ENCODE results near the gene RNF148.
"Not testable (repeated sequence)": the region's sequence is repeated elsewhere in the genome, so short reads cannot be mapped to it uniquely, and the experiment has no call there.

Gene RNF148

DNA sequence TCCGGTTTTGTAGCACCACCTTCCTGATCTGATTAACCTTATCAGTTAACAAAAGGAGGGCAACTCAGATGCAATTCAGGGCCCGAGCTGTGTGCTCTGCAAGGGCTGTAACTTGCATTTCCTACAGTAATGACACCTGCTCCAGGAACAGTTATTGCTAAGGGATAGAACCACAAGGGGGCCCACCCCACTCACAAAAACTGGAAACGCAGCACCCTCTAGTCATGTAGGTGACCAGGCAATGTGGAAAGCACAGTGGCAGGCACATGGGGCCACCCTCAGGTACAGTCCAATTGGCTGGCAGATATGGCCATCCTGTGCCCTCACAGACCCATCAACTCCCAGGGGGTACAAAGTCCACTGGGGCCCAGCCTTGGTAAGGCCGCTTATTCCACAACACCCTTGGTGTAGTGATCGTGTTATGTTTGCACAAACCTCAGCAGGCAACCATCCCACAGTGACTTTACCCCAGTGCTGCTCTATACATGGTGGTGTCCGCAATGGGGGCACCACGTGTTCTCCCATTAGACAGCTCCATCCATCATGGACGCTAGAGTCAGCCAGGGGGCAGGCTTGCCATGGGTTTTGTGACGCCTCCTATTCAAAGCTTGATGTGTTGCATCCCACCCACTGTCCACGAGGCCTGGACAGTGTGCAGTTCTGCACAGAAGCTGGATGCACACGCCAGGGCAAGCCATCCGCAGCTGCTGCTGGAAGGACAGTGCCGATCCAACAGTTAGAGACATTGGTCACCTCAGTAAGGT is 13.2 kb downstream of the RNF148 start:
- DNase-seq, result no peak

DNA sequence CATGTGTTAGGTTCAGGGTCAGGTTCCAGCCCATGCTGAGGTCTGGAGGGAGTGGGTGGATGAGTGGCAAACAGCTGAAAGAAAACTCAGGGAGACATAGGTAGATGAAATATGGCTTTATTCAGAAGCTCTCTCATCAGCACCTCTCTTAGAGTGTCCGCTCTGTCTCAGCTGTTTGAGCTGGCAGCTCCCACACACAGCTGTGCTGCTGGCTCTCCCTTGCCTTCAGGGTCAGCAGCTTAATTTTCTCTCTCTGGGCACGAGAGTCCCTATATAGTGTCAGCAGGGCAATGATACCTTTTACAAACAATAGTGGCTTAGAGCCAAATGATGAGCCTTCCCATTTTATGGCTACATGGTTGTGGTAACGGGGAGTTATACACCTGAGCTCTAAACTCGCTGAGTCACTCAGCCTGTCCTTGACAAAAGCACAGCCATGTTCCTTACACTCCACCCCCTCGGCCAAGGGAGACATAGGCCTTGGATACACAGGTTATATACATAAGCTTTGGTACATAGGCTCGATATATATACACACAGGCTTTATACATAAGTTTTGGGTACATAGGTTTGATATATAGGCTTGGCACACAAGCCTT is 14.2 kb downstream of the RNF148 start:
- no peak for DNase-seq

DNA sequence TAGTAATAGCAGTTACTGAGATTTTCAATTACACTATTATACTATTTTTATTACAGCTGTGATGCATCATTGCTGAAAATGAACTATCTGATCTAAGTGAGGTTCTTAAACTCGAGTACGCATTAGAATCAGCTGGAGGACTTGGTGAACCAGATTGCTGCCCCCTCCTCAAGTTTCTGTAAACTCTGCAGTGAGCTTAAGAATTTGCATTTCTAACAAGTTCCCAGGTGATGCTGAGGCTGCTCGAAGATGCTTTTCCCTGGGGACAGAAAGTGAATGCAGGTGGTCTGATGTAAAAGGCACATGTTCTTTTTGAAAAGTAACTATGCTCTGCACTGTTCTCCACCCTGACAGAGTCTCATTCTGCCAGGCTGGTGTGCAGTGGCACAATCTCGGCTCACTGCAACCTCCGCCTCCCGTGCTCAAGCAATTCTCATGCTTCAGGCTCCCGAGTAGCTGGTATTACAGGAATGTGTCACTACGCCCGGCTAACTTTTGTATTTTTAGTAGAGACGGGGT is 16.3 kb downstream of the RNF148 start:
- no peak for DNase-seq

DNA sequence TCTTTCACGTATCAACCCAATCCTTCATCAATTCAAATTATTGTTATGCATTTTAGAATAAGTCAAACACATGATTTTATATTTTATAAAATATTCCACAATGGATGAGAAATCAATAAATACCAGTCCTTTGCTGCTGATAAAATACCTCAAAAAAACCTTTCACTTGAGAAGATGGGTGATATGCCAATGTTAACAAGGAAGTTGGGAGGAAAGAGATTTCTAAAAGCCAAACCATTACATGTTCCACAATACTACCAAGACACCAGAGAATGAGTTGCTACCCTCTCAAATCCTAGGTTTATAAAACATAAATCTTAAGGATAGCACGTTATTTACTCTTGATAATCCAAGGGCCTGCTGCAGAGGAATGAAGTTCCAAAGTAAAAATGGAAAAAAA is 18.2 kb downstream of the RNF148 start:
- no peak for DNase-seq

DNA sequence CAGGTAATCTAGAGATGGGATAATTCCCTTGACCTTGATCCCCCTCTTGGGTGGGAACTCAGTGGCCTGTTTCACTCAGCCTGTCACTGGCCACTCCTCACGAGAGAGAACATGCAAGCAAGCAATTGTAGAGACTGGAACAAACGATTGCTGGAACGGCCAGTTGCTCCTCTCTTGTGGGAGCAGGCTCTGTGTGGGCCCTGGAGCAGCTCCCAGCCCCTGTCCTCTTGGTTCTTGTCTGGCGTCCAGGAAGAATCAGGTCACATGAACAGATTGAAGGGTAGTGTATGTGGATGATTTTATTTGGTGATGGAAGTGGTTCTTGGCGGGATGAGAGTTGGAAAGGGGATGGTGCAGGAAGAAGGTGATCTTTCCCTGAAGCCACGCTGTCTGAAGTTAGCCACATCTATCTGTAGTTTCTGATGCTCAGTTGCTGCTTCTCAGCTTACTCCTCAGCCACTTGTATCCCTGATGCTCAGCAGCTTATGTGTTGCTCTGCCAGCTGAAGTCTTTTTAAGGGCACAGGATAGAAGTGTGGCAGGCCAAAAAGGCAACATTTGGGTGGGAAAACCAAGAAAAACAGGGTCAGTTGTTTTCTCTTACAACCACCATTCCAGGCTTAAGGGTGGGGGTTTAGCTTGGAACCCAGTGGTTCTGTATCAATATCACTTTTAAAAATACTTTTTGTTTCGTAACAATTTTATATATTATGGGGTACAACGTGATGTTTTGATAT is 19.7 kb downstream of the RNF148 start:
- DNase-seq, result no peak

DNA sequence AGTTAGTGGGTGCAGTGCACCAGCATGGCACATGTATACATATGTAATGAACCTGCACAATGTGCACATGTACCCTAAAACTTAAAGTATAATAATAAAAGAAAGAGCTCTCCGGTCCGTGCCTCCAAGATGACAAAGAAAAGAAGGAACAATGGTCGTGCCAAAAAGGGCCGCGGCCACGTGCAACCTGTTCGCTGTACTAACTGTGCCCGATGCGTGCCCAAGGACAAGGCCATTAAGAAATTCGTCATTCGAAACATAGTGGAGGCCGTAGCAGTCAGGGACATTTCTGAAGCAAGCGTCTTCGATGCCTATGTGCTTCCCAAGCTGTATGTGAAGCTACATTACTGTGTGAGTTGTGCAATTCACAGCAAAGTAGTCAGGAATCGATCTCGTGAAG is 21.5 kb downstream of the RNF148 start:
- not testable (repeated sequence) for DNase-seq

DNA sequence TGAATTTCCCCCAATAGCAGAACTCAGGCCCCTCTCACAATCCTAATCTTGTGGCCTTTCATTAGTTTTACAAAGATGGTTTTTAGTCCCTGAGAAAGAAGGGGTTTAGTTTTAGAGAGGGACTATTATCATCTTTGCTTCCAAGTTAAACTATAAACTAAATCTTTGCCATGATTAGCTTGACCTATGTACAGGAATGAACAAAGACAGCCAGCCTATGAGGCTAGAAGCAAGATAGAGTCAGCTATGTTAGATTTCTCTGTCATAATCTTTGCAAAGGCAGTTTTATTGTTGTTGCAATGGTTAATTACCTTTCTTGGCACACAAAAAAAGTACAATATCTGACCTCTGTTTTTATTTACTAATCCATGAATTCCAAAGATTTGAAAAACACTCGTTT is 22.9 kb downstream of the RNF148 start:
- DNase-seq, result no peak

DNA sequence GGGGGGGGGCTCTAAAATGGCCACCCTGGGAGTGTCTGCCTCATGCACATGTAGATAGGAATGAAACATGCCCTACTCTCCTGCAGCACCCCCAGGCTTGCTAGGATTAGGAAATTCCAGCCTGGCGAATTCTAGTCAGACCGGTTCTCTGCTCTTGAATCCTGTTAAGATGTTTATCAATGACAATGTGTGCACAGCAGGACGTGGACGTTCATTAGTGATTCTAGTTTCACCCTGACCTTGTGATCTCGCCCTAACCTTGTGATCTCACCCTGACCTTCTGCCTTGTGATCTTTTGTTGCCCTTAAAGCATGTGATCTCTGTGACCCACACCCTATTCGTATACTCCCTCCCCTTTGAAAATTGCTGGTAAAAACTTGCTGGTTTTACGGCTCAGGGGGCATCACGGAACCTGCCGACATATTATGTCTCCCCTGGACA is 23.4 kb downstream of the RNF148 start:
- not testable (repeated sequence) for DNase-seq

DNA sequence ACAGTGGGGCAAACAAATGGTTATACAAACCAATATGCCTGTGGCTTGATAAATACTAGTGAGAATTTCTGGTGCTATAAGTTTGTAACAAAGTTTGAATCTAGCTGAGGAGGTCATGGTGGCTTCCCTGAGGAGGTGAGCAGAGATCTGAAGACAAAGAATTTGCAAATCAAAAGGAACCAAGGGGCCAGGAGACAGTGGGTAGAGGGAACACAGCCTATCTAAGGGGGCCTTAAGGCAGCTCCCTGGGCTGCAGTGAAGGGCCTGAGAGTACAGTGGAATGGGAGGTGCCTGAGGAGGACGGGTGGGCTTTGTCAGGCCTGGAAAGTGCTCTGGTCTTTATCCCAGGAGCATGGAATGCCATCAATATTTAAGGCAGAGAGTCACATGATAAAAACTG is 25.6 kb downstream of the RNF148 start:
- no peak for DNase-seq

DNA sequence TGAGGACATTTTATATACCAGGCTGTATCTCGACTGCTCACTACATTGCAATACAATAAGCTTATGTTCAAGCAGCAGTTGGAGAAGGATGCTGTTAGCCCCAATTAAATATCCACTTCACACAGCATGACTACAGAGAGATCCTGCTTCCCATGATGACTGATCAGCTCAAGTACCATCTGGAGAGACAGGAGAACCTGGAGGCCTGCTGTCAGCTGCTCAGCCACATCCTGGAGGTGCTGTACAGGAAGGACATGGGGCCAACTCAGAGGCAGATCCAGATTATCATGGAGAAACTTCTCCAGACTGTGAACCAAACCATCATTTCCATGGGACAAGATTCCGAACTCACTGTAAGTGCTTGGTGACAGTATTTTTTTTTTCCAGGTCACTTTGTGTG is 26.3 kb downstream of the RNF148 start:
- no peak for DNase-seq

DNA sequence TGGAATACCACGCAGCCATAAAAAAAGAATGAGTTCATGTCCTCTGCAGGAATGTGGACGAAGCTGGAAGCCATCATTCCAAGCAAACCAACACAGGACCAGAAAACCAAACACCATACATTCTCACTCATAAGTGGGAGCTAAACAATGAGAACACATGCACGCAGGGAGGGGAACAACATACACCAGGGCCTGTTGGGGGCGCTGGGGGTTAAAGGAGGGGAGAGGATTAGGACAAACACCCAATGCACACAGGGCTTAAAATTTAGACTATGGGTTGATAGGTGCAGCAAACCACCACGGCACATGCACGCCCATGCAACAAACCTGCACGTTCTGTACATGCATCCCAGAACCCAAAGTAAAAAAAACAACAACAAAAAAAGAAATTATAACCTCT is 27.1 kb downstream of the RNF148 start:
- DNase-seq, result no peak

DNA sequence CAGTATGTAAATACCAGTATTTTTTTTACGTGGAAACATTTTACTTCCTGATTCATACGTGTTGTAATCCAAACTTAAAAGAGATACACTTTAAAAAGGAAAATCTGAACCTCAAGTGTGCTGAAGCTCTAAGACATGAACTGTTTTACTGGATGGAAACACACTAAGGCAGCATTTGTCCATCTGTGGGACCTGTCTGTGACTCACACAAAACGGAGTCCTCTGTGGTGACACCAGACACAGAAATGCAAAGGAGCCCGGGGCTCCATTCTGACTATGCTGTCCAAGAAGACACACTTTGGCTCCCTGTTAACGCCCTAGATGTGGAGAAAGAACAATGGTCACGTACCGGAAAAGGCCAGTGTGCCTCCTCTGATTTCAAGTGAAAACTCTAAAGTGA is 27.7 kb downstream of the RNF148 start:
- no peak for DNase-seq

DNA sequence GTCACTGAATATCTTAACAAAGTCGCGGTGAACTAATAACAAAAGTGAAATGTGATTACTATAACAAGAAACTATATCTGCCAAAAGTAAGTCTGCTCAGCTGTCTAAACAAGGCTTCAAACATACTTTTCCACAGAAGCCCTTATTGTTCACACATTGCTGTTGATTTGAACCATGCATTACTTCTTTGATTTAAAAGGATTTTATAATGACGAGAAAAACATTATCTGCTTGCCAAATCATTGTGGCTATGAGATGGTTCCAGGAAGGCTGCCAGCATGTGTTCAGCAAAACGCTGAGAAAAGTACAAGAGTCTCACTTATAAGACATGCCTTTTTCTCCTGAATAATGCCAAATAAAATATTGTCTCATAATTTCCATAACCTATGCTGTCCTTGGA is 28.2 kb downstream of the RNF148 start:
- DNase-seq, result peak; percentile 57

DNA sequence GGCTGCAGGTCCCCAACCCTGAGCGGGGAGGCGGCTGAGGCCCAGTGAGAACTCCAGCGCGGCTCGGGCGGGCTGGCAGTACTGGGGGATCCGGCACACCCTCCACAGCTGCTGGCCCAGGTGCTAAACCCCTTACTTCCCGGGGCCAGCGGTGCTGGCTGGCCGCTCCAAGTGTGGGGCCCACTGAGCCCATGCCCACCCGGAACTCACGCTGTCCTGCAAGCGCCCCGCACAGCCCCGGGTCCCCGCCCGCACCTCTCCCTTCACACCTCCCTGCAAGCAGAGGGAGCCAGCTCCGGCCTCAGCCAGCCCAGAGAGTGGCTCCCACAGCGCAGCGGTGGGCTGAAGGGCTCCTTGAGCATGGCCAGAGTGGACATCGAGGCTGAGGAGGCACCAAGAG is 28.8 kb downstream of the RNF148 start:
- no peak for DNase-seq

DNA sequence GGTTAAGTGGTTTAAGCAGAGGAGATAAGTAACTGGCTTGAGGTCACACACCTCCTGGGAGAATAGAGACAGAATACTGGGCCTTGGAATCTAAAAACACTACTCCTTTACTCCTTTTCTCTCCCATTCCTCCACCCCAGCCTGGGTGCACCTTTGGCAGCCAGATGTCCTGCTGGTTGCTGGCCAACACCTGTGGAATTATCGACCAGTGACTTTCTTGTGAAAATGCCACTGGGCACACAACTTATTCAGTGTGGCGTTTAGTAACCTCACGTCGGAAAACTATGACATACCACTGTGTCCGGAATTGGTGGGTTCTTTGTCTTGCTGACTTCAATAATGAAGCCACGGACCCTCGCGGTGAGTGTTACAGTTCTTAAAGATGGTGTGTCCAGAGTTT is 30.2 kb downstream of the RNF148 start:
- no peak for DNase-seq

DNA sequence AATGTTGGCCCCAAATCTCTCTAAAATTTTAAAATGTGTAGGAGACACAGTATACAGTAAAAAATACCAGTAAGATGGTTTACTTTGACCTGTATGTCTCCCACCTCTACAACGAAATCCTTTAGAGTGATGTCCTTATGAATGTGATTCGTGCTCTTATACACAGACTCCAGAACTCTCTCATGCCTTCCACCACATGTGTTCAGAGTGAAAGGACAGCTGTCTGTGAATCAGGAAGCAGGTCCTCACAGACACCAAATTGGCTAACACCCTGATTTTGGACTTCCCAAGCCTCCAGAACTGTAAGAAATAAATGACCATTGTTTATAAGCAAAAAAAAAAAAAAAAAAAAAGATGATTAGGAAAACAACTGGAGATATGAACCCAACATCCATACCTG is 39.0 kb downstream of the RNF148 start:
- no peak for DNase-seq

DNA sequence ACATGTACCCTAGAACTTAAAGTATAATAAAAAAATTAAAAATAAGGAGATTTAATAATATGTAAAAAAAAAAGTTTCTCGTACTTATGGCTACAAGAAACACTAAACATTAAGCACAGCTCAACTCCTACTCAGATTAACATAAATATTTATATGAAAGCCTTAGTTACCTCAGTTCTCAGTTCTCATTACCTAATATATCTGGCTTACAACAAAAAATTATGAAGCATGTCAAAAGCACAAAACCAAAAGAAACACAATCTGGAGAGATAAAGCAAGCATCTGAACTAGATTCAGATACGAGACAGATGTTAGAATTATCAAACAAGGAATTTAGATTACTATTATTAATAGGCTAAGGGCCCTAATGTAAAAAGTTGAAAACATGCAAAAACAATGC is 43.9 kb downstream of the RNF148 start:
- DNase-seq, result no peak

DNA sequence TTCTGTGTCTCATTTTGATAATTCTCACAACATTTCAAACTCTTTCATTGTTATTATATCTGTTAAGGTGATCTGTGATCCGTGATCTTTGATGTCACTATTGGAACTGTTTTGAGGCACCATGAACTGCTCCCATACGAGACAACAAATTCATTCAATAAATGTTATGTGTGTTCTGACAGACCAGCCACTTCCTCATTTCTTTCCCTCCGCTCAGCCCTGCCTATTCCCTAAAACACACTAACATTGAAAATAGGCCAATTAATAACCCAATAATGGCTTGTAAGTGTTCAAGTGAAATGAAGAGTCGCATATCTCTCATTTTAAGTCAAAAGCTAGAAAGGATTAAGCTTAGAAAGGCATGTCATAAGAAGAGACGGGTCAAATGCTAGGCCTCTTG is 49.0 kb downstream of the RNF148 start:
- DNase-seq, result no peak

DNA sequence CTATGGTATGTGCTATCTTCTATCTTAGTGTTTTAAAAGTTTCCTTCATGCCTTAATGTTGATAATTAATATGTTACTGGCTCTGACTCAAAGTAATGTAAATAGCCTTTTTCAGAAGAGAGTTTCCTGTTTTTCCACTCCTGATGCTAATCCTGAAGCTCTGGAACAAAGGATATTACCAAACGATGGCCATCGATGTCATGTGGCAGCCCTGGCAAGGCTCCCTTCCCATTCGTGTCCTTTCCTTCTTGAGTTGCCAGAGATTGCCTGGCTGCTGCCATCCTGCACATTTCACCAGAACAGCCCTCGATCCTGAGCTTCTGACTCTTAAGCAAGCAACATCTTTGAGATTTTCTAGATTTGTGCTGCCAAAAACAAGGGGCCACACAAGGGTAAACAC is 49.8 kb downstream of the RNF148 start:
- DNase-seq, result no peak

All from right forelimb (tissue), 1 donor.